ENCODE results near the gene CFAP119. TPM values are rescaled to one million over a fixed set of nuclear protein-coding genes. Genes with fewer than 3 reads are reported as not detected.

The CFAP119 gene
- total and polyA plus RNA-seq, 2 donors (not counting 3 experiments of a cell fraction or from before 2014, with no cell fraction given), result 6.5 to 9.5 TPM

- POLR2A ChIA-PET, result no interaction called here
- dilution Hi-C loops (cut with MboI; ENCODE audit: extremely low pct_ligation_motif_present, low sequenced_read_pairs), result no loop called here
These were observed 8.3 kb downstream of the CFAP119 start for GRCh38 chr16:30753596-30753995.

GRCh38 chr16:30750876-30751465 is 10.9 kb downstream of the CFAP119 start:
- H3K9ac ChIP-seq (replicated peaks; ENCODE audit: extremely low read depth, insufficient read depth, low read length), result no peak overlapping the region
- no peaks in the 10 kb centered on the region for H3K9me3 ChIP-seq (replicated peaks; ENCODE audit: control insufficient read depth, insufficient read depth, low read length)
- H3K27me3 ChIP-seq (ENCODE audit: control insufficient read depth in 2 of 2, insufficient read depth in 2 of 2, low read length in 2 of 2), result no peaks in the 10 kb centered on the region
- H3K36me3 ChIP-seq (ENCODE audit: control insufficient read depth in 2 of 2, extremely low read depth in 1 of 2, insufficient read depth in 2 of 2, low read length in 2 of 2), result peaks cover 3 to 19% of the 10 kb centered on the region in 2 experiments
- H3K4me3 ChIP-seq (replicated peaks in 1 of 3; ENCODE audit: insufficient read depth in 1 of 3, low read depth in 1 of 3, low read length in 3 of 3), result no peak overlapping the region
- no peaks in the 10 kb centered on the region for H3K9me1 ChIP-seq (replicated peaks; ENCODE audit: control insufficient read depth, extremely low read depth, insufficient read depth, low read length)
- intact Hi-C loops (cut with micrococcal nuclease) (no loop called here), dilution Hi-C loops (cut with MboI; ENCODE audit: extremely low pct_ligation_motif_present, low sequenced_read_pairs) (no loop called here)
- no peak overlapping the region for H3K27ac ChIP-seq (ENCODE audit: insufficient read depth, low read depth, low read length)
- TF ChIP-seq JUN (IDR thresholded peaks at IDR 0.05; ENCODE audit: borderline replicate concordance, insufficient read depth, insufficient read length, low read depth), result no peak
- TF ChIP-seq FOS (IDR thresholded peaks at IDR 0.05; ENCODE audit: borderline replicate concordance, insufficient read depth, low read length), result no peak
- TF ChIP-seq MYC (IDR thresholded peaks at IDR 0.05; ENCODE audit: low read depth, low read length), result no peak
- TF ChIP-seq GATA2 (IDR thresholded peaks at IDR 0.05; ENCODE audit: insufficient read depth, insufficient read length, low read depth, low read length), result no peak
- ChIA-PET CTCF (interaction anchor here (1.4 kb wide), 1 partner anchor 20 kb away, joined by 3 read pairs; no protein-coding TSS in a partner anchor), POLR2A (no interaction called here)
- BruUV-seq (replicated peaks), result no TSS peak
- H3K4me2 ChIP-seq (ENCODE audit: insufficient read depth, low read length), result no peak overlapping the region
- peaks cover 7% of the 10 kb centered on the region for H3K4me1 ChIP-seq (ENCODE audit: control insufficient read depth, extremely low read depth, insufficient read depth, low read length)
- FAIRE-seq (no peak), DNase-seq (ENCODE audit: low read depth, low spot score) (no peak)
- H2AFZ ChIP-seq (ENCODE audit: low read depth, low read length), result no peak overlapping the region
- H3K79me2 ChIP-seq (ENCODE audit: control insufficient read depth, insufficient read depth, low read length), result peaks cover 17% of the 10 kb centered on the region
- no peaks in the 10 kb centered on the region for H4K20me1 ChIP-seq (replicated peaks; ENCODE audit: control insufficient read depth, extremely low read depth, insufficient read depth, low read length)

More at GRCh38 chr16:30753596-30753995, 8.3 kb downstream of the CFAP119 start:
- Histone ChIP-seq H3K9me3 (replicated peaks; ENCODE audit: control insufficient read depth, insufficient read depth, low read length) (no peaks in the 10 kb centered on the region), H3K27me3 (ENCODE audit: control insufficient read depth in 2 of 2, insufficient read depth in 2 of 2, low read length in 2 of 2) (no peaks in the 10 kb centered on the region), H3K36me3 (ENCODE audit: control insufficient read depth in 2 of 2, extremely low read depth in 1 of 2, insufficient read depth in 2 of 2, low read length in 2 of 2) (peaks cover 3 to 25% of the 10 kb centered on the region in 2 experiments), H3K4me1 (ENCODE audit: control insufficient read depth, extremely low read depth, insufficient read depth, low read length) (no peaks in the 10 kb centered on the region), H3K9me1 (replicated peaks; ENCODE audit: control insufficient read depth, extremely low read depth, insufficient read depth, low read length) (no peaks in the 10 kb centered on the region), H3K4me2 (ENCODE audit: insufficient read depth, low read length) (no peak overlapping the region), H3K9ac (replicated peaks; ENCODE audit: extremely low read depth, insufficient read depth, low read length) (no peak overlapping the region), H3K79me2 (ENCODE audit: control insufficient read depth, insufficient read depth, low read length) (peaks cover 17% of the 10 kb centered on the region), H2AFZ (ENCODE audit: low read depth, low read length) (no peak overlapping the region), H4K20me1 (replicated peaks; ENCODE audit: control insufficient read depth, extremely low read depth, insufficient read depth, low read length) (no peaks in the 10 kb centered on the region), H3K4me3 (replicated peaks in 1 of 3; ENCODE audit: insufficient read depth in 1 of 3, low read depth in 1 of 3, low read length in 3 of 3) (no peak overlapping the region), H3K27ac (ENCODE audit: insufficient read depth, low read depth, low read length) (no peak overlapping the region)
- no TSS peak for BruUV-seq (replicated peaks)
- TF ChIP-seq FOS (IDR thresholded peaks at IDR 0.05; ENCODE audit: borderline replicate concordance, insufficient read depth, low read length) (no peak), POLR2AphosphoS5 (IDR thresholded peaks at IDR 0.05; ENCODE audit: insufficient read depth, low read depth, low read length) (no peak)
- FAIRE-seq (no peak), DNase-seq (ENCODE audit: low read depth, low spot score) (no peak)
- intact Hi-C loops (cut with micrococcal nuclease), result no loop called here
- CTCF ChIA-PET, result no interaction called here

All from endothelial cell of umbilical vein (primary cell).